A549 (cell line): ENCODE measurements around the gene OTOP3. TPM values are rescaled to one million over a fixed set of nuclear protein-coding genes. Genes with fewer than 3 reads are reported as not detected.
"Not testable (repeated sequence)": the region's sequence is repeated elsewhere in the genome, so short reads cannot be mapped to it uniquely, and the experiment has no call there.

Source experiments
- ATAC-seq, 2 experiments: fragments of 200-7000 bp in 1 of 2; fragments of >200 bp in 1 of 2; cut with Nextera tagmentation in 1 of 2; cut with Tn5 transposase in 1 of 2; 3 replicates each; pipeline versions ENCODE4 v1.8.0 to v1.9.1; 2018 to 2020; ENCODE audit warnings: mild to moderate bottlenecking in 1 of 2, moderate library complexity in 1 of 2
- CTCF ChIA-PET: fragments of 300-600 bp; sonication (Branson Sonifier 250); formaldehyde crosslinking; extraction: SDS; loops from one replicate; lab custom pipeline; 2021; ENCODE audit warnings: antibody characterized with exemption, inconsistent platforms; lab: Yijun Ruan, JAX
- POLR2A ChIA-PET: fragments of 350-600 bp; formaldehyde crosslinking; extraction: SDS; loops from one replicate; lab custom pipeline; 2021; ENCODE audit warnings: antibody characterized with exemption, inconsistent platforms; lab: Yijun Ruan, JAX
- DNase-seq, 2 experiments: peaks; one replicate each; pipeline versions ENCODE4 v3.0.0 to v3.0.0-alpha.2; 2011 to 2016; ENCODE audit warnings: low read depth in 1 of 2, low spot score in 1 of 2
- FAIRE-seq: peaks from 2 replicates; lab custom pipeline; 2011; peaks lifted over from hg19 to GRCh38; lab: Jason Lieb, UNC
- H3K27ac ChIP-seq, 2 experiments: fragments of >200 bp; sonication (Bioruptor Twin); formaldehyde crosslinking; 3 replicates each; pipeline ENCODE4 v1.5.1; 2016 to 2017
- H3K4me1 ChIP-seq: fragments of >200 bp; sonication (Bioruptor Twin); formaldehyde crosslinking; 3 replicates; pipeline ENCODE4 v1.6.1; 2016
- H3K4me2 ChIP-seq: fragments of >200 bp; sonication (Bioruptor Twin); formaldehyde crosslinking; 3 replicates; pipeline ENCODE4 v1.6.1; 2016
- H3K4me3 ChIP-seq: fragments of >200 bp; sonication (Bioruptor Twin); formaldehyde crosslinking; 3 replicates; pipeline ENCODE4 v1.5.1; 2016
- H3K9me3 ChIP-seq: fragments of >200 bp; sonication (Bioruptor Twin); formaldehyde crosslinking; 3 replicates; pipeline ENCODE4 v1.6.1; 2016
- ATOH8 ChIP-seq: fragments of 250-450 bp; sonication (Bioruptor Pico); IDR thresholded peaks from 2 replicates; pipeline ENCODE4 v1.5.0; 2020; ENCODE audit warnings: low read depth, mild to moderate bottlenecking, moderate library complexity
- CHD2 ChIP-seq: fragments of 150-350 bp; IDR thresholded peaks from 2 replicates; pipeline ENCODE4 v1.6.1; 2014; ENCODE audit warnings: low read length; ENCODE audit not compliant: partially characterized antibody
- CHD4 ChIP-seq: fragments of 200-600 bp; sonication (generic); IDR thresholded peaks from 2 replicates; pipeline ENCODE4 v1.6.1; 2016; ENCODE audit warnings: antibody characterized with exemption, mild to moderate bottlenecking, borderline replicate concordance
- E2F6 ChIP-seq: IDR thresholded peaks from 2 replicates; pipeline ENCODE4 v1.6.1; 2012; ENCODE audit warnings: low read depth, borderline replicate concordance
- EHMT2 ChIP-seq: fragments of 200-600 bp; sonication (generic); IDR thresholded peaks from 2 replicates; pipeline ENCODE4 v1.6.1; 2016; ENCODE audit warnings: antibody characterized with exemption, low read depth, mild to moderate bottlenecking, moderate library complexity
- ESRRA ChIP-seq: fragments of 150-350 bp; IDR thresholded peaks from 2 replicates; pipeline ENCODE4 v1.6.1; 2014; ENCODE audit warnings: mild to moderate bottlenecking, low read length, borderline replicate concordance
- FOSL2 ChIP-seq, 2 experiments: fragments of 450-650 bp in 1 of 2; fragments of >200 bp in 1 of 2; sonication (Bioruptor Twin) in 1 of 2; formaldehyde crosslinking; IDR thresholded peaks; 2 replicates each; pipeline versions ENCODE4 v1.5.0 to v1.6.1; 2016 to 2020; ENCODE audit warnings: mild to moderate bottlenecking in 1 of 2, moderate library complexity in 1 of 2
- HES2 ChIP-seq: fragments of >200 bp; sonication (Bioruptor Twin); formaldehyde crosslinking; IDR thresholded peaks from 2 replicates; pipeline ENCODE4 v1.6.1; 2016
- HOXB13 ChIP-seq: fragments of 250-450 bp; sonication (Bioruptor Pico); IDR thresholded peaks from 2 replicates; pipeline ENCODE4 v1.5.0; 2020; ENCODE audit warnings: low read depth, mild to moderate bottlenecking, moderate library complexity
- HOXB5 ChIP-seq: fragments of 250-450 bp; sonication (Bioruptor Pico); IDR thresholded peaks from 2 replicates; pipeline ENCODE4 v1.5.0; 2020; ENCODE audit warnings: mild to moderate bottlenecking, moderate library complexity
- KDM5A ChIP-seq: fragments of 200-600 bp; sonication (generic); IDR thresholded peaks from 2 replicates; pipeline ENCODE4 v1.6.1; 2016; ENCODE audit warnings: antibody characterized with exemption, mild to moderate bottlenecking
- MAZ ChIP-seq: fragments of 150-350 bp; IDR thresholded peaks from 2 replicates; pipeline ENCODE4 v1.6.1; 2014; ENCODE audit warnings: antibody characterized with exemption, low read depth, low read length, borderline replicate concordance
- PHF8 ChIP-seq: fragments of 200-600 bp; sonication (generic); IDR thresholded peaks from 2 replicates; pipeline ENCODE4 v1.6.1; 2016; ENCODE audit warnings: low read depth, mild to moderate bottlenecking, antibody characterized with exemption, moderate library complexity, borderline replicate concordance
- POLR2A ChIP-seq: IDR thresholded peaks from 2 replicates; pipeline ENCODE4 v1.6.1; 2012; ENCODE audit warnings: mild to moderate bottlenecking, low read length
- POLR2AphosphoS2 ChIP-seq: conservative IDR thresholded peaks from 2 replicates; pipeline ENCODE4 v1.6.1; 2012; ENCODE audit warnings: low read length, improper control_type of control experiment, inconsistent platforms
- REST ChIP-seq: fragments of 200-600 bp; sonication (generic); IDR thresholded peaks from 2 replicates; pipeline ENCODE4 v1.6.1; 2016; ENCODE audit warnings: antibody characterized with exemption, mild to moderate bottlenecking, moderate library complexity
- RNF2 ChIP-seq: fragments of 200-600 bp; sonication (generic); IDR thresholded peaks from 2 replicates; pipeline ENCODE4 v1.6.1; 2016; ENCODE audit warnings: low read depth, mild to moderate bottlenecking, antibody characterized with exemption, moderate library complexity, borderline replicate concordance
- SMC3 ChIP-seq: fragments of >200 bp; sonication (Bioruptor Twin); formaldehyde crosslinking; IDR thresholded peaks from 3 replicates; pipeline ENCODE4 v1.6.1; 2018; ENCODE audit warnings: inconsistent platforms
- TFCP2L1 ChIP-seq: fragments of 250-450 bp; sonication (Bioruptor Pico); IDR thresholded peaks from 2 replicates; pipeline ENCODE4 v1.5.0; 2021; ENCODE audit warnings: mild to moderate bottlenecking
- ZFP36 ChIP-seq: fragments of 450-650 bp; IDR thresholded peaks from 2 replicates; pipeline ENCODE4 v1.6.1; 2014; ENCODE audit warnings: borderline replicate concordance; ENCODE audit not compliant: partially characterized antibody
- ZSCAN20 ChIP-seq: fragments of 250-450 bp; sonication (Bioruptor Pico); IDR thresholded peaks from 2 replicates; pipeline ENCODE4 v1.8.0; 2022; ENCODE audit warnings: mild to moderate bottlenecking, moderate library complexity
- WGBS: methylation state at CpG from one replicate; pipeline ENCODE4 v1.1.6; 2017; ENCODE audit errors: missing lambda C conversion rate; 5-methylcytosine and 5-hydroxymethylcytosine counted together
- polyA plus RNA-seq, 4 experiments: library from polyadenylated mRNA; depleted of rRNA in 3 of 4; stranded (reverse); fragments of >200 nt; fragmentation: RNase III in 1 of 4; extraction: RNeasy Plus Mini Kit Qiagen cat#74134 plus additional on column Dnase treatment in 1 of 4; gene quantifications; 2 replicates in 3 of 4; 3 replicates in 1 of 4; pipeline ENCODE4 v1.2.3, GENCODE V29; 2011 to 2017

The OTOP3 gene
- polyA plus RNA-seq, 2 of the 4 experiments (the other 2 are of a cell fraction) = not detected

DNA sequence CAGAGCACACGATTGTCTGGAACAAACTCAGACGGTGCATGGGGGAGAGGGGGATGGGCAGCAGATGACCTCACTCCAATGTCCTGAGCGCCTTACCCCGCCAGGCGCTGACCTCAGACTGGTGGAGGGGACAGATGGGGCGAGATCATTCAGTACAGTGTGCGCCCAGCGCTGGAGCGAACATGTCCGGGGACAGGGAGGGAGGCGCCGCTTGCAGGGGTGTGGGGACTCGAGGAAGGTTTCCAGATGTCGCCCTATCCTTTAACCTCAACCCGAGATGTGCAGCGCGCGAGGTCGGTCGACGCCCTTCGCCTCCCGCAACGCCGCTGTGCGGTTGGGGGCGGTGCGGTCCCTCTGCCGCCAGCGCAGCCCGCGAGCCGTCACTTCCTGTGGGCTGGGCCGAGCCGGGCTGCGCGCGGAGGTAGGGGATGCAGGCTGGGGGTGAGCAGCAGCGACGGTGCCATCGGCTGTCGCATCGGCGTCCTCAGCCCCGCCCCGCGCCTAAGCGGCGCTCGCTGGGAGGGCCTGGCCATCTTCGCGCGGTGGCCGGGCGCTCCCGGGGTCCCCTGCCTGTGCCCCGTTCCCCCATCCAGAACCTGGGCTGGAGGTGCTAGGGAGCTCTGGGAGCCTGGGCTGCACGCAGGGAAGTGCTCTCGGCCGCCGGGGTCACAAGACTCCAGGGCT lies 46.4 kb downstream of the OTOP3 start (continued):
- TF ChIP-seq CHD2 (peak; percentile 50), E2F6 (peak; percentile 92), EHMT2 (no peak), CHD4 (no peak), ATOH8 (CRISPR knock-in tag) (no peak), HES2 (no peak), RNF2 (no peak), PHF8 (peak; percentile 87), KDM5A (no peak), ESRRA (peak; percentile 39; the same call in 1 of the 2 replicates), MAZ (0 out of 2 replicates have a peak, but pooled peaks have one; percentile 49), TFCP2L1 (CRISPR knock-in tag) (no peak), POLR2A (peak; percentile 94), SMC3 (peak; percentile 23; the same call in 1 of the 3 replicates), ZFP36 (no peak)

DNA sequence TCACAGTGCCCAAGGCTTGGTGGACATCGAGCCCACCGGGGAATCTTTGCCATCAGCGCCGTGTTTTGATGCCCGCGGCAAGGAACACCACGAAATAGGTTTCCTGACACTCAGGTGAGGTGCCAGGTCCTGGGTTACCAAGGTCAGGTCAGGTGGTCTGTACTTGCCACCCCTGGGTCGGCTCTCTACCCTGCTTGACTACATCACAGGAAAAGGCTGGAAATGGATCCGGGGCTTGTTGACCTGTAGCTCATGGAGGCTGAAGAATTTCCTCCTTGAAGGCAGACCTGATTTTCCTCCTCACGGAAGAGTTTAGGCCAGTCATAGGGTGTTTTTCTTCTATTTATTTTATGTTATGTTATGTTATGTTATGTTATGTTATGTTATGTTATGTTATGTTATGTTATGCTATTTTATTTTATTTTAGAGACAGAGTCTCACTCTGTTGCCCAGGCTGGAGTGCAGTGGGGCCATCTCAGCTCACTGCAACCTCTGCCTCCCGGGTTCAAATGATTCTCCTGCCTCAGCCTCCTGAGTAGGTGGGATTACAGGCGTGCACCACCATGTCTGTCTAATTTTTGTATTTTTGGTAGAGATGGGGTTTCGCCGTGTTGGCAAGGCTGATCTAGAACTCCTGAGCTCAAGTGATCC lies 47.1 kb downstream of the OTOP3 start:
- H3K4me3 ChIP-seq = peak overlapping the region; percentile 69
- FAIRE-seq, H3K9me3 ChIP-seq: not testable (repeated sequence)
- peak overlapping the region; percentile 92 to 94 for H3K27ac ChIP-seq
- ChIA-PET POLR2A (interaction anchor here (0.6 to 2.8 kb wide), 3 partner anchors 11 to 29 kb away, joined by 3 to 17 read pairs (median 6); partner anchors contain the start of genes HID1 and MRPL58), CTCF (interaction anchor here (0.7 to 4.2 kb wide), 14 partner anchors 10 to 64 kb away, joined by 3 to 53 read pairs (median 3); partner anchors contain the start of genes HID1, MRPL58 and OTOP2)
- ATAC-seq = peak; percentile 35 to 42
- H3K4me1 ChIP-seq = peaks cover 24% of the 10 kb centered on the region
- DNase-seq = peak in 1 of 2 experiments; percentile 42
- WGBS = 39% methylated on average over 10 of the region's 14 CpGs
- peak overlapping the region; percentile 92 for H3K4me2 ChIP-seq

DNA sequence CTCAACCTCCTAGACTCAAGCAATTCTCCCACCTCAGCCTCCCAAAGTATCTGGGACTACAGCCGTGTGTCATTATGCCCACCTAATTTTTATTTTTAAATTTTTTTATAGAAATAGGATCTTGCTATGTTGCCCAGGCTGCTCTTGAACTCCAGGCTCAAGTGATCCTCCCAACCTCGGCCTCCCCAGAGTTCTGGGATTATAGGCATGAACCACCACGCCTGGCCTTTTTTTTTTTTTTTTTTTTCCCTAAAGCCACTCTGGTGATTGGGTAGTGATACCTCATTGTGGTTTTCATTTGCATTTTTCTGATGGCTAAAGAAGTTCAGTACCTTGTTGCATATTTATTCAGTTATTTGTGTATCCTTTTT lies 50.5 kb downstream of the OTOP3 start:
- no peak for DNase-seq
- H3K4me2 ChIP-seq = no peak overlapping the region
- ChIA-PET POLR2A (no interaction called here), CTCF (interaction anchor here (1.6 to 4.2 kb wide), 4 partner anchors 13 to 28 kb away, joined by 3 to 53 read pairs (median 16); partner anchors contain the start of genes HID1 and MRPL58)
- no peak overlapping the region for H3K4me3 ChIP-seq
- TF ChIP-seq HOXB13 = no peak
- no peak for TF ChIP-seq FOSL2 (IDR thresholded peaks at IDR 0.05)
- no peak for TF ChIP-seq FOSL2 (CRISPR knock-in tag; IDR thresholded peaks at IDR 0.05)
- TF ChIP-seq REST = no peak
- no peak for TF ChIP-seq POLR2AphosphoS2
- TF ChIP-seq ZSCAN20 (CRISPR knock-in tag) = no peak
- no peak for TF ChIP-seq HOXB5 (CRISPR knock-in tag)
- TF ChIP-seq POLR2A = no peak
- no peak for TF ChIP-seq EHMT2
- H3K4me1 ChIP-seq = peaks cover 47% of the 10 kb centered on the region
- WGBS = 89% methylated on average over 3 of the region's 3 CpGs
- no peak for ATAC-seq
- H3K27ac ChIP-seq = no peak overlapping the region
- no peaks in the 10 kb centered on the region for H3K9me3 ChIP-seq
- no peak for FAIRE-seq
